Fibroblast of lung (primary cell): ENCODE results near the gene COL19A1. TPM values are rescaled to one million over a fixed set of nuclear protein-coding genes. Genes with fewer than 3 reads are reported as not detected.

ENCODE experiments used
- DNase-seq, 2 donors: peaks; one replicate each; pipeline versions ENCODE4 v3.0.0 to v3.0.0-alpha.2; 2010; ENCODE audit warnings: low read depth in 2 of 2
- H2AFZ ChIP-seq: 2 replicates; pipeline ENCODE4 v1.5.1; 2012; ENCODE audit warnings: low read length, control low read depth, inconsistent platforms
- H3K27ac ChIP-seq: 2 replicates; pipeline ENCODE4 v1.5.1; 2011; ENCODE audit warnings: low read length, control low read depth; ENCODE audit not compliant: insufficient read depth
- H3K27me3 ChIP-seq: 2 replicates; pipeline ENCODE4 v1.5.1; 2011; ENCODE audit warnings: mild to moderate bottlenecking, low read length; ENCODE audit not compliant: control insufficient read depth, insufficient read depth
- H3K36me3 ChIP-seq: 2 replicates; pipeline ENCODE4 v1.5.1; 2011; ENCODE audit warnings: low read length; ENCODE audit not compliant: control insufficient read depth, insufficient read depth
- H3K4me1 ChIP-seq: 2 replicates; pipeline ENCODE4 v1.5.1; 2011; ENCODE audit warnings: low read length; ENCODE audit not compliant: control insufficient read depth, insufficient read depth; ENCODE audit errors: extremely low read depth
- H3K4me2 ChIP-seq: 2 replicates; pipeline ENCODE4 v1.5.1; 2011; ENCODE audit warnings: low read length, control low read depth; ENCODE audit not compliant: insufficient read depth; ENCODE audit errors: extremely low read depth
- H3K4me3 ChIP-seq, 4 experiments: fragments of 200-600 bp in 1 of 4; sonication (generic) in 1 of 4; replicated peaks in 1 of 4; 2 replicates each; pipeline ENCODE4 v1.5.1; 2011 to 2016; ENCODE audit warnings: low read length in 4 of 4, low read depth in 3 of 4, mild to moderate bottlenecking in 3 of 4, control low read depth in 2 of 4, inconsistent platforms in 1 of 4, mixed read lengths in 1 of 4; ENCODE audit not compliant: insufficient read depth in 1 of 4; ENCODE audit errors: control extremely low read depth in 1 of 4
- H3K79me2 ChIP-seq: 2 replicates; pipeline ENCODE4 v1.5.1; 2012; ENCODE audit warnings: mild to moderate bottlenecking, low read length, inconsistent platforms; ENCODE audit not compliant: control insufficient read depth, insufficient read depth
- H3K9ac ChIP-seq: 2 replicates; pipeline ENCODE4 v1.5.1; 2011; ENCODE audit warnings: mild to moderate bottlenecking, low read length, control low read depth; ENCODE audit not compliant: insufficient read depth
- H3K9me3 ChIP-seq: 2 replicates; pipeline ENCODE4 v1.5.1; 2012; ENCODE audit warnings: low read depth, low read length; ENCODE audit not compliant: control insufficient read depth, insufficient read depth
- H4K20me1 ChIP-seq: 2 replicates; pipeline ENCODE4 v1.5.1; 2011; ENCODE audit warnings: low read length; ENCODE audit not compliant: control insufficient read depth, insufficient read depth; ENCODE audit errors: extremely low read depth
- CTCF ChIP-seq, 2 donors: IDR thresholded peaks in 1 of 2; conservative IDR thresholded peaks in 1 of 2; 1 replicate in 1 of 2; 2 replicates in 1 of 2; pipeline ENCODE4 v1.5.1; 2011 to 2012; ENCODE audit warnings: low read length in 2 of 2, control low read depth in 1 of 2, inconsistent platforms in 1 of 2, low read depth in 1 of 2, mild to moderate bottlenecking in 1 of 2
- EZH2 ChIP-seq: IDR thresholded peaks from 2 replicates; pipeline ENCODE4 v1.5.1; 2012; ENCODE audit warnings: low read length, control low read depth, mild to moderate bottlenecking; ENCODE audit errors: missing control alignments
- polyA plus RNA-seq, 2 donors: library from polyadenylated mRNA; depleted of rRNA in 1 of 2; stranded (reverse) in 1 of 2; unstranded in 1 of 2; fragments of >200 nt; gene quantifications; 2 replicates each; pipeline ENCODE4 v1.2.1, GENCODE V29; 2011 to 2012; ENCODE audit warnings: missing spikeins in 1 of 2
- total RNA-seq: library from RNA; depleted of rRNA; stranded (reverse); fragments of >200 nt; gene quantifications from 2 replicates; pipeline ENCODE4 v1.2.1, GENCODE V29; 2014

The COL19A1 gene
- total and polyA plus RNA-seq, 2 donors (not counting 1 experiment from before 2014, with no cell fraction given), result 0.01 TPM; not detected in 1

- Histone ChIP-seq H3K27ac (no peak overlapping the region), H3K9ac (no peak overlapping the region), H3K4me2 (no peak overlapping the region), H3K9me3 (no peaks in the 10 kb centered on the region), H3K27me3 (no peaks in the 10 kb centered on the region), H4K20me1 (no peaks in the 10 kb centered on the region), H2AFZ (no peak overlapping the region), H3K4me1 (no peaks in the 10 kb centered on the region), H3K4me3 (no peak overlapping the region), H3K36me3 (no peaks in the 10 kb centered on the region), H3K79me2 (no peaks in the 10 kb centered on the region)
- peak in 1 of 2 donors; percentile 6 for DNase-seq
- TF ChIP-seq CTCF (conservative IDR thresholded peaks at IDR 0.05 in 1 of 2, IDR thresholded peaks at IDR 0.05 in 1 of 2; ENCODE audit: low read depth in 1 of 2, low read length in 2 of 2) (no peak), EZH2 (no peak)
These were observed 118.8 kb downstream of the COL19A1 start for GRCh38 chr6:69985180-69985579.

DNA sequence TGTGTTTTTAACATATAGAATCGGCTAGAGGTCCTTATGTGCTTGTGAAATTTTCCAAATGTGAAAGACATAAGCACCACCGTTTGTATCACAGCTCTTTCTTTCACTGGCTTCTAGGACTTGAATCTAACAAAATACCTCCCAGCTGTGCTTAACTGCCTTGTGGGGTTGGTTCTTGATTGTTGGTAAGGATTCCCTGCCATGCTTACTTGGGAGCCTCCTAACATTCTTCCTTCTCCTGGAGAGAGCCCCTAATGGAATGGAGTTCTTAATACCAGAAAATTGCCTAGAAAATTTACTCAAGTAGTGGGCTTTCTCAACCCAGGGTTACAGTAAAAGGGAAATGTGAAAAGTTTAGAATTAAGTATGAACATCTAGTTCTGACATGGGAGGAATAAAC is 121.2 kb downstream of the COL19A1 start:
- H2AFZ ChIP-seq, result no peak overlapping the region

GRCh38 chr6:69988458-69989126 is 122.2 kb downstream of the COL19A1 start:
- TF ChIP-seq EZH2, result no peak
- TF ChIP-seq CTCF (conservative IDR thresholded peaks at IDR 0.05 in 1 of 2, IDR thresholded peaks at IDR 0.05 in 1 of 2; ENCODE audit: low read depth in 1 of 2, low read length in 2 of 2), result no peak

More for the DNA sequence above, 121.2 kb downstream of the COL19A1 start:
- H3K27ac ChIP-seq, result no peak overlapping the region
- H3K36me3 ChIP-seq, result no peaks in the 10 kb centered on the region
- H3K4me1 ChIP-seq, result no peaks in the 10 kb centered on the region
- H3K4me2 ChIP-seq, result no peak overlapping the region
- no peaks in the 10 kb centered on the region for H3K27me3 ChIP-seq
- no peaks in the 10 kb centered on the region for H3K9me3 ChIP-seq
- H3K9ac ChIP-seq, result no peak overlapping the region
- no peak for DNase-seq
- H4K20me1 ChIP-seq, result no peaks in the 10 kb centered on the region
- TF ChIP-seq EZH2, result no peak
- no peak for TF ChIP-seq CTCF (conservative IDR thresholded peaks at IDR 0.05 in 1 of 2, IDR thresholded peaks at IDR 0.05 in 1 of 2; ENCODE audit: low read depth in 1 of 2, low read length in 2 of 2)
- no peak overlapping the region for H3K4me3 ChIP-seq
- no peaks in the 10 kb centered on the region for H3K79me2 ChIP-seq

More at GRCh38 chr6:69988458-69989126, 122.2 kb downstream of the COL19A1 start:
- H3K27ac ChIP-seq, result no peak overlapping the region
- no peaks in the 10 kb centered on the region for H3K4me1 ChIP-seq
- H3K9ac ChIP-seq, result no peak overlapping the region
- H3K36me3 ChIP-seq, result no peaks in the 10 kb centered on the region
- H2AFZ ChIP-seq, result no peak overlapping the region
- DNase-seq, result no peak
- no peak overlapping the region for H3K4me2 ChIP-seq
- no peak overlapping the region for H3K4me3 ChIP-seq
- no peaks in the 10 kb centered on the region for H4K20me1 ChIP-seq
- H3K79me2 ChIP-seq, result no peaks in the 10 kb centered on the region
- H3K27me3 ChIP-seq, result no peaks in the 10 kb centered on the region
- no peaks in the 10 kb centered on the region for H3K9me3 ChIP-seq
